Spleen (tissue), 11 donors: Measurements from ENCODE around the gene MAST4. TPM values are rescaled to one million over a fixed set of nuclear protein-coding genes. Genes with fewer than 3 reads are reported as not detected.
A peak's percentile ranks its signal among the peaks of the same experiment; 100 is the strongest.

Experiments used
- DNase-seq: peaks from one replicate; pipeline ENCODE4 v3.0.0-alpha.2; 2020
- H3K27ac ChIP-seq, 8 donors: fragments of 200-600 bp; sonication (generic) in 7 of 8; 1 replicate in 4 of 8; 2 replicates in 4 of 8; pipeline versions ENCODE4 v1.5.0 to v1.8.0; 2016 to 2021; ENCODE audit warnings: inconsistent platforms in 4 of 8, mild to moderate bottlenecking in 4 of 8, moderate library complexity in 1 of 8
- H3K27me3 ChIP-seq, 7 donors: fragments of 200-600 bp; sonication (generic) in 6 of 7; replicated peaks in 1 of 7; 1 replicate in 4 of 7; 2 replicates in 3 of 7; pipeline versions ENCODE4 v1.5.0 to v1.8.0; 2016 to 2021; ENCODE audit warnings: inconsistent platforms in 3 of 7, mild to moderate bottlenecking in 1 of 7
- H3K36me3 ChIP-seq, 6 donors: fragments of 200-600 bp; sonication (generic) in 5 of 6; 1 replicate in 4 of 6; 2 replicates in 2 of 6; pipeline versions ENCODE4 v1.5.0 to v1.8.0; 2016 to 2021; ENCODE audit warnings: inconsistent platforms in 2 of 6
- H3K4me1 ChIP-seq, 6 donors: fragments of 200-600 bp; sonication (generic) in 5 of 6; 1 replicate in 3 of 6; 2 replicates in 3 of 6; pipeline versions ENCODE4 v1.5.0 to v1.8.0; 2016 to 2021; ENCODE audit warnings: inconsistent platforms in 3 of 6
- H3K4me3 ChIP-seq, 8 donors: fragments of 200-600 bp; sonication (generic) in 7 of 8; 1 replicate in 4 of 8; 2 replicates in 4 of 8; pipeline versions ENCODE4 v1.5.0 to v1.8.0; 2016 to 2021; ENCODE audit warnings: inconsistent platforms in 4 of 8, mild to moderate bottlenecking in 4 of 8, moderate library complexity in 2 of 8
- H3K9me3 ChIP-seq, 8 donors: fragments of 200-600 bp; sonication (generic) in 7 of 8; 1 replicate in 4 of 8; 2 replicates in 4 of 8; pipeline versions ENCODE4 v1.5.0 to v1.8.0; 2016 to 2021; ENCODE audit warnings: inconsistent platforms in 4 of 8
- CTCF ChIP-seq, 11 experiments: fragments of 200-600 bp in 7 of 11; fragments of 450-650 bp in 4 of 11; sonication (generic) in 4 of 11; IDR thresholded peaks in 8 of 11; conservative IDR thresholded peaks in 3 of 11; 1 replicate in 7 of 11; 2 replicates in 4 of 11; pipeline versions ENCODE4 v1.4.0 to v1.8.0; 2016 to 2021; ENCODE audit warnings: antibody characterized with exemption in 11 of 11, inconsistent platforms in 4 of 11, mild to moderate bottlenecking in 1 of 11
- POLR2A ChIP-seq, 3 donors: fragments of 450-650 bp; IDR thresholded peaks; one replicate each; pipeline ENCODE4 v1.5.1; 2017; ENCODE audit warnings: antibody characterized with exemption in 3 of 3, mild to moderate bottlenecking in 1 of 3
- POLR2AphosphoS5 ChIP-seq, 3 donors: sonication (generic); formaldehyde crosslinking; IDR thresholded peaks; one replicate each; pipeline ENCODE4 v1.5.1; 2017; ENCODE audit warnings: antibody characterized with exemption in 3 of 3
- WGBS, 5 donors: extraction: QIAGEN DNeasy Blood & Tissue Kit in 3 of 5; methylation state at CpG; one replicate each; pipeline versions ENCODE4 v1.1.5 to v1.1.7; 2013 to 2018; 5-methylcytosine and 5-hydroxymethylcytosine counted together
- intact Hi-C: fragments of 100-400 bp; cut with DNase I; formaldehyde crosslinking; loops from one replicate; pipeline ENCODE4 v1.15.0; 2023; ENCODE audit warnings: low total_unique reads
- polyA plus RNA-seq, 3 donors: library from polyadenylated mRNA; stranded (reverse); fragments of 200-250 nt; gene quantifications; one replicate each; pipeline ENCODE4 v1.2.1, GENCODE V29; 2013
- total RNA-seq, 7 donors: library from RNA; depleted of rRNA in 3 of 7; stranded (reverse); fragments of >200 nt in 3 of 7; fragmentation: NEBNext Ultra II Directional in 4 of 7; extraction: Animal tissue kit (Norgen Biotek cat#: 25700) in 4 of 7; gene quantifications; one replicate each; pipeline versions ENCODE4 v1.1.0 to v1.2.1, GENCODE V29; 2016 to 2021
- donor health status: healthy with polysubstance abuse.
- donor health status: DM: no; HTN: no; CAD: no; lungs with moderate emphysema.
- donor health status: DM: no; HTN: no; CAD: no.
- donor health status: Bipolar disorder and iron deficiency.
- donor health status: healthy.
- donor health status: DM: no; HTN: no; CAD: no.
- donor health status: DM: yes; HTN: yes; CAD: no.

The MAST4 gene
- total and polyA plus RNA-seq, 10 donors: 2.5 to 43.7 (median 25.4) TPM

GRCh38 chr5:67092535-67092934 lies 496.3 kb downstream of the MAST4 start:
- no peak for DNase-seq
- no peak for TF ChIP-seq CTCF (IDR thresholded peaks at IDR 0.05 in 8 of 11, conservative IDR thresholded peaks at IDR 0.05 in 3 of 11)
- TF ChIP-seq POLR2AphosphoS5 (IDR thresholded peaks at IDR 0.05): no peak
- no peak for TF ChIP-seq POLR2A (IDR thresholded peaks at IDR 0.05)
- Histone ChIP-seq H3K27ac (peak overlapping the region in 7 of 8 donors; percentile 1 to 57 (median 40)), H3K27me3 (no peaks in the 10 kb centered on the region), H3K36me3 (peaks cover 0 to 9% (median 0%) of the 10 kb centered on the region in 6 donors), H3K9me3 (no peaks in the 10 kb centered on the region), H3K4me1 (peaks cover 0 to 22% (median 10%) of the 10 kb centered on the region in 6 donors), H3K4me3 (no peak overlapping the region)
- intact Hi-C loops: no loop called here
- WGBS, 5 donors: 30 to 52% (median 39%) methylated on average over 2 of the region's 2 CpGs

- Histone ChIP-seq H3K27me3 (no peaks in the 10 kb centered on the region), H3K4me3 (no peak overlapping the region), H3K4me1 (peaks cover 0 to 25% (median 10%) of the 10 kb centered on the region in 6 donors), H3K36me3 (peaks cover 0 to 9% (median 0%) of the 10 kb centered on the region in 6 donors), H3K27ac (peak overlapping the region in 2 of 8 donors; percentile 35 to 57), H3K9me3 (no peaks in the 10 kb centered on the region)
- 86 to 98% (median 91%) methylated on average over 1 of the region's 1 CpG for WGBS, 5 donors
- DNase-seq: no peak
- intact Hi-C loops: no loop called here
- TF ChIP-seq POLR2AphosphoS5 (IDR thresholded peaks at IDR 0.05): no peak
- TF ChIP-seq POLR2A (IDR thresholded peaks at IDR 0.05): no peak
- TF ChIP-seq CTCF (IDR thresholded peaks at IDR 0.05 in 8 of 11, conservative IDR thresholded peaks at IDR 0.05 in 3 of 11): no peak
Measured at GRCh38 chr5:67093279-67093678, 497.1 kb downstream of the MAST4 start.

GRCh38 chr5:67094476-67095300 lies 498.5 kb downstream of the MAST4 start:
- 74 to 84% (median 80%) methylated on average over 4 of the region's 4 CpGs for whole genome bisulfite sequencing, 5 donors

More at GRCh38 chr5:67094476-67095300, 498.5 kb downstream of the MAST4 start:
- Histone ChIP-seq H3K27ac (peak overlapping the region in 7 of 8 donors; percentile 47 to 78 (median 65)), H3K9me3 (no peaks in the 10 kb centered on the region), H3K36me3 (peaks cover 0 to 9% (median 0%) of the 10 kb centered on the region in 6 donors), H3K4me1 (peaks cover 0 to 26% (median 10%) of the 10 kb centered on the region in 6 donors), H3K4me3 (no peak overlapping the region), H3K27me3 (no peaks in the 10 kb centered on the region)
- DNase-seq: no peak
- TF ChIP-seq POLR2A (IDR thresholded peaks at IDR 0.05) (no peak), CTCF (IDR thresholded peaks at IDR 0.05 in 8 of 11, conservative IDR thresholded peaks at IDR 0.05 in 3 of 11) (no peak), POLR2AphosphoS5 (IDR thresholded peaks at IDR 0.05) (no peak)
- intact Hi-C loops: no loop called here
